PC-9 (cell line): ENCODE data around the gene ERH. TPM values are rescaled to one million over a fixed set of nuclear protein-coding genes. Genes with fewer than 3 reads are reported as not detected.

Source experiments
- BruUV-seq: library from RNA; stranded (reverse); fragments of 400-500 nt; replicated peaks from 2 replicates; lab custom pipeline; 2021; lab: Mats Ljungman, UMichigan
- CTCF ChIA-PET: fragments of 300-600 bp; sonication (Branson Sonifier 250); formaldehyde crosslinking; loops from one replicate; lab custom pipeline; 2022; ENCODE audit warnings: antibody characterized with exemption; lab: Charles Lee
- POLR2A ChIA-PET: fragments of 300-600 bp; sonication (Branson Sonifier 250); formaldehyde crosslinking; loops from one replicate; lab custom pipeline; 2022; ENCODE audit warnings: antibody characterized with exemption; ENCODE audit not compliant: unreplicated experiment; lab: Charles Lee
- DNase-seq, 2 experiments: peaks; one replicate each; pipeline versions ENCODE4 v3.0.0 to v3.0.0-alpha.2; 2015 to 2022; ENCODE audit warnings: mixed read lengths in 1 of 2
- H2AFZ ChIP-seq: fragments of 200-600 bp; sonication (generic); 2 replicates; pipeline ENCODE4 v1.8.1; 2017; ENCODE audit warnings: antibody characterized with exemption
- H3F3A ChIP-seq: fragments of 200-600 bp; sonication (generic); 2 replicates; pipeline ENCODE4 v1.8.1; 2017; ENCODE audit warnings: antibody characterized with exemption, mild to moderate bottlenecking, low read depth; ENCODE audit not compliant: insufficient read depth
- H3K27ac ChIP-seq: fragments of 200-600 bp; sonication (generic); 2 replicates; pipeline ENCODE4 v1.6.1; 2016; ENCODE audit warnings: mixed run types
- H3K27me3 ChIP-seq: fragments of 200-600 bp; sonication (generic); 2 replicates; pipeline ENCODE4 v1.6.1; 2016; ENCODE audit warnings: low read depth, mixed run types; ENCODE audit not compliant: insufficient read depth
- H3K36me3 ChIP-seq: fragments of 200-600 bp; sonication (generic); 2 replicates; pipeline ENCODE4 v1.6.1; 2016; ENCODE audit warnings: low read depth, mixed run types
- H3K4me1 ChIP-seq: fragments of 200-600 bp; sonication (generic); replicated peaks from 2 replicates; pipeline ENCODE4 v1.6.1; 2016; ENCODE audit warnings: mixed run types; ENCODE audit not compliant: insufficient read depth
- H3K4me2 ChIP-seq: fragments of 200-600 bp; sonication (generic); 2 replicates; pipeline ENCODE4 v1.6.1; 2017; ENCODE audit warnings: mixed run types
- H3K4me3 ChIP-seq: fragments of 200-600 bp; sonication (generic); 2 replicates; pipeline ENCODE4 v1.6.1; 2016; ENCODE audit warnings: mixed run types
- H3K79me2 ChIP-seq: fragments of 200-600 bp; sonication (generic); 2 replicates; pipeline ENCODE4 v1.6.1; 2017; ENCODE audit warnings: low read depth, mixed run types
- H3K9me2 ChIP-seq: fragments of 200-600 bp; sonication (generic); 2 replicates; pipeline ENCODE4 v1.8.1; 2017; ENCODE audit warnings: mild to moderate bottlenecking; ENCODE audit not compliant: insufficient read depth
- H3K9me3 ChIP-seq: fragments of 200-600 bp; sonication (generic); 2 replicates; pipeline ENCODE4 v1.8.1; 2016; ENCODE audit warnings: low read depth; ENCODE audit not compliant: insufficient read depth
- H4K20me1 ChIP-seq: fragments of 200-600 bp; sonication (generic); 2 replicates; pipeline ENCODE4 v1.8.1; 2017; ENCODE audit not compliant: insufficient read depth
- EZH2 ChIP-seq: fragments of 200-600 bp; sonication (generic); IDR thresholded peaks from 2 replicates; pipeline ENCODE4 v1.8.0; 2017; ENCODE audit warnings: antibody characterized with exemption, low read depth
- intact Hi-C: fragments of 100-400 bp; cut with micrococcal nuclease; formaldehyde crosslinking; loops from one replicate; pipeline ENCODE4 v1.10.0; 2022; ENCODE audit not compliant: unreplicated experiment
- total RNA-seq: library from RNA; stranded (reverse); gene quantifications from 2 replicates; pipeline ENCODE4 v1.2.3, GENCODE V29; 2021
- TF ChIP-seq, protein P1 (sequence below): fragments of 200-600 bp; sonication (generic); conservative IDR thresholded peaks from 2 replicates; pipeline ENCODE4 v1.6.1; 2017; ENCODE audit warnings: mixed run types, antibody characterized with exemption, mild to moderate bottlenecking, moderate library complexity

Gene ERH
- total RNA-seq, 1 experiment from 2014 or later = 347 TPM

DNA sequence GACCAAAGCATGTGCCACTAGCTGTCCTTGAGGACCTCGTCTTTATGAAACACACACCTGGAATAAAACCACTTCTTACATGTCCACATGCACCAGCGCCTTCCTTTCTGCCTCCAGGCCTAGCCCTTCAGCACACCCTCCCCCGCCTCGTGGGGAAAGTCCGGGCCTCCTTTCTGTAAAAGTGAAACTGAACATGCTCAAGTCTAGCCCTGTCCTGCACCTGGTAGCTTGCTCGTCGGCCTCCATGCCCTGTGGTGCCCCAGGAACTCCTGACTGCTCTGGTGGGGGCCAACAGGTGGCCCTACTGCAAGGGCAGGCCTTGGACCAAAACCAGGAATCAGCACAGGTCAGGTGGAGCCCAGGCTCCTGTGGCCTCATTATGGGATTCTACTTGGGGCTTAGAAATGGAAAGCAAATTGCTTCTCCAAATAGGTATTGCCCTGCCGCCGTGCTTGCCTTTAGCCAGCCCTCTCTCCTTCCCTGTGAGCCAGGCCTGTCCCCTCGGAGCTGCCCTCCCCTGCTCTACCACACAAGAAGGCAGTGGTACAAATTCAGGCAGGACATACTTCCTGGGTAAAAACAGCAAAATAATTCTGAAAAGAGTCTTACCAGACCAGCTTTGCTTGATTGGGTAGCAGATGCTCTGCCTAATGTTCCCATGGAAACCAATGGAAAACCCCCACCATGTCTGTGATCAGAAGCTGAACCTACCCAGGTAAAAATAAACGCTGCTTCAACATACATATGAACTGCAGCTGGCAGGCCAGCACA is 43.5 kb downstream of the ERH start:
- intact Hi-C loops = no loop called here
- BruUV-seq = no TSS peak
- no peaks in the 10 kb centered on the region for H4K20me1 ChIP-seq
- no peak overlapping the region for H2AFZ ChIP-seq
- no peaks in the 10 kb centered on the region for H3K9me3 ChIP-seq
- POLR2A ChIA-PET = no interaction called here
- H3K4me2 ChIP-seq = no peak overlapping the region
- H3K79me2 ChIP-seq = no peaks in the 10 kb centered on the region
- no peak for DNase-seq
- CTCF ChIA-PET = no interaction called here
- H3K9me2 ChIP-seq = no peaks in the 10 kb centered on the region
- TF ChIP-seq, protein P1, sequence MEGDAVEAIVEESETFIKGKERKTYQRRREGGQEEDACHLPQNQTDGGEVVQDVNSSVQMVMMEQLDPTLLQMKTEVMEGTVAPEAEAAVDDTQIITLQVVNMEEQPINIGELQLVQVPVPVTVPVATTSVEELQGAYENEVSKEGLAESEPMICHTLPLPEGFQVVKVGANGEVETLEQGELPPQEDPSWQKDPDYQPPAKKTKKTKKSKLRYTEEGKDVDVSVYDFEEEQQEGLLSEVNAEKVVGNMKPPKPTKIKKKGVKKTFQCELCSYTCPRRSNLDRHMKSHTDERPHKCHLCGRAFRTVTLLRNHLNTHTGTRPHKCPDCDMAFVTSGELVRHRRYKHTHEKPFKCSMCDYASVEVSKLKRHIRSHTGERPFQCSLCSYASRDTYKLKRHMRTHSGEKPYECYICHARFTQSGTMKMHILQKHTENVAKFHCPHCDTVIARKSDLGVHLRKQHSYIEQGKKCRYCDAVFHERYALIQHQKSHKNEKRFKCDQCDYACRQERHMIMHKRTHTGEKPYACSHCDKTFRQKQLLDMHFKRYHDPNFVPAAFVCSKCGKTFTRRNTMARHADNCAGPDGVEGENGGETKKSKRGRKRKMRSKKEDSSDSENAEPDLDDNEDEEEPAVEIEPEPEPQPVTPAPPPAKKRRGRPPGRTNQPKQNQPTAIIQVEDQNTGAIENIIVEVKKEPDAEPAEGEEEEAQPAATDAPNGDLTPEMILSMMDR = no peak
- TF ChIP-seq EZH2 = no peak
- H3K27ac ChIP-seq = no peak overlapping the region
- no peak overlapping the region for H3K4me3 ChIP-seq
- no peaks in the 10 kb centered on the region for H3K4me1 ChIP-seq
- H3K27me3 ChIP-seq = no peaks in the 10 kb centered on the region
- H3K36me3 ChIP-seq = no peaks in the 10 kb centered on the region
- H3F3A ChIP-seq = no peaks in the 10 kb centered on the region

DNA sequence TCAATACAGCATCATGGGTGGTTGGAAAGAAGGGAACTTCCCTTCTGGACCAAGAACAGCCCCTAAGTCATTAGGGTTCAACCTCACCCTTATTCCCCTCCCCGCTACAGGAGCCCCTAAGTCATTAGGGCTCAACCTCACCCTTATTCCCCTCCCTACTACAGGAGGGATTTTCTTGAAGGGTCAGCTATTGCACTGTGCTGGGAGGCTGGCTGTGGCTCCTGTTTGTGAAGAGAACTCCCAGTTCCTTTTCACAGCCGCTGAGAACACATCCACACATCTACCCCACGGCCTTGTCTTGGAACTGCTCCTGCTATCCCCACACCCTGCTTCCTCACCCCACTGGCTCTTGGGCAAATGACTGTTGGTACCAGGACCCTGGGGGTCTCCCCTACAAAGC is 44.9 kb downstream of the ERH start:
- TF ChIP-seq EZH2 = no peak
- TF ChIP-seq, protein P1 = no peak
- BruUV-seq = no TSS peak
- H3F3A ChIP-seq = no peaks in the 10 kb centered on the region

DNA sequence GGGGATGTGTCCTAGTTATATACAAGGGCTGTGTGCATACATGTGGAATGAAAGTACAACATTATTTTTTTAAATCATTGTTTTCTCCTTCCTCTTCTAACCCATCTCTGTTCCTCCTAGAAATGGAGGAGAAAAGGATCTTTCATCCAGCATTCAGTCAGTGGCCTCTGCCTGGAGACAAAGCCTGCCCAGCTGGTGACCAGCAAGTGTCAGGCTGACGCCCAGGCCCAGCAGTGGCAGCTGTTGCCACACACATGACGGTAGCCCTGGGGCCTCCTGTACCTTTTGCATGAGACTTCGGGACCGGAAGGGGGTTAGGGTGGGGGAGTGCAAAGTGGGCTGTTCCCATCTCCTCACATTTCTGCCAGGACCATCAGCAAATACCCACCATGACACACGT is 46.2 kb downstream of the ERH start:
- Histone ChIP-seq H3K4me3 (no peak overlapping the region), H4K20me1 (no peaks in the 10 kb centered on the region), H3F3A (no peaks in the 10 kb centered on the region), H3K9me2 (no peaks in the 10 kb centered on the region), H3K79me2 (no peaks in the 10 kb centered on the region), H3K4me1 (no peaks in the 10 kb centered on the region), H3K9me3 (no peaks in the 10 kb centered on the region), H3K36me3 (no peaks in the 10 kb centered on the region), H2AFZ (no peak overlapping the region), H3K4me2 (no peak overlapping the region), H3K27me3 (0 out of 2 replicates have a peak, but pooled peaks cover 7% of the 10 kb centered on the region), H3K27ac (no peak overlapping the region)
- TF ChIP-seq, protein P1 = no peak
- no peak for TF ChIP-seq EZH2
- intact Hi-C loops = no loop called here
- ChIA-PET CTCF (no interaction called here), POLR2A (no interaction called here)
- no peak for DNase-seq
- no TSS peak for BruUV-seq

More for the DNA sequence above, 44.9 kb downstream of the ERH start:
- Histone ChIP-seq H3K9me3 (no peaks in the 10 kb centered on the region), H3K9me2 (no peaks in the 10 kb centered on the region), H3K79me2 (no peaks in the 10 kb centered on the region), H4K20me1 (no peaks in the 10 kb centered on the region), H3K4me3 (no peak overlapping the region), H3K36me3 (no peaks in the 10 kb centered on the region), H3K27me3 (no peaks in the 10 kb centered on the region), H3K4me2 (no peak overlapping the region), H3K27ac (no peak overlapping the region), H3K4me1 (no peaks in the 10 kb centered on the region), H2AFZ (no peak overlapping the region)
- ChIA-PET CTCF (no interaction called here), POLR2A (no interaction called here)
- DNase-seq = no peak
- intact Hi-C loops = no loop called here
